IMR-90 (cell line): ENCODE results near the gene RNF138. TPM values are rescaled to one million over a fixed set of nuclear protein-coding genes. Genes with fewer than 3 reads are reported as not detected.

Source experiments
- microRNA-seq, 2 experiments: library from miRNA; stranded (forward) in 1 of 2; unstranded in 1 of 2; fragments of 10-50 nt in 1 of 2; fragments of <30 nt in 1 of 2; gene quantifications in 1 of 2; microRNA quantifications in 1 of 2; one replicate each; pipeline versions ENCODE3 to v1.1.0; 2013 to 2020; ENCODE audit not compliant: insufficient read depth in 1 of 2, insufficient read length in 1 of 2, unreplicated experiment in 1 of 2
- polyA plus RNA-seq, 3 experiments: library from polyadenylated mRNA; depleted of rRNA; stranded (reverse); fragments of >200 nt; gene quantifications; 2 replicates each; pipeline ENCODE4 v1.2.3, GENCODE V29; 2012; ENCODE audit warnings: low replicate concordance in 1 of 3
- small RNA-seq, 5 experiments: library from RNA; depleted of rRNA; stranded (forward); fragments of <200 nt; gene quantifications; one replicate each; pipeline ENCODE3, GENCODE V24; 2012
- total RNA-seq: library from RNA; depleted of rRNA; stranded (reverse); fragments of >200 nt; gene quantifications from 2 replicates; pipeline ENCODE4 v1.2.3, GENCODE V29; 2012; rRNA removed

Gene RNF138
- total and polyA plus RNA-seq, 2 of the 4 experiments (the other 2 are of a cell fraction), result 18.1 to 36.0 TPM

Small RNA genes within 50 kb of the gene (microRNA-seq; reads per million reads assigned to microRNA genes)
- gene RNA5SP453 (ENCODE audit: insufficient read depth, insufficient read length), result not detected

Small RNA genes within 50 kb of the gene (small RNA-seq; reads per million reads assigned to genes)
- 0 to 1.1 (median 0) reads per million in 5 experiments for gene RNA5SP453

Other genes starting within 250 kb of the RNF138 start
- gene TRAPPC8, start 148.7 kb upstream of the RNF138 start, total RNA-seq, result 50.0 and 54.3 TPM in 2 replicates
- 17.7 and 21.8 TPM in 2 replicates for gene TRAPPC8, start 148.7 kb upstream of the RNF138 start, polyA plus RNA-seq (2012; rRNA removed)
- under 0.01 TPM in 2 replicates for gene RNF125, start 73.0 kb upstream of the RNF138 start, total RNA-seq
- gene RNF125, start 73.0 kb upstream of the RNF138 start, polyA plus RNA-seq (2012; rRNA removed), result 0.09 and 0.10 TPM in 2 replicates
- not detected in 2 replicates for gene MEP1B, start 98.2 kb downstream of the RNF138 start, total RNA-seq
- not detected in 2 replicates for gene MEP1B, start 98.2 kb downstream of the RNF138 start, polyA plus RNA-seq (2012; rRNA removed)